ENCODE measurements around the gene RBM18.

DNA sequence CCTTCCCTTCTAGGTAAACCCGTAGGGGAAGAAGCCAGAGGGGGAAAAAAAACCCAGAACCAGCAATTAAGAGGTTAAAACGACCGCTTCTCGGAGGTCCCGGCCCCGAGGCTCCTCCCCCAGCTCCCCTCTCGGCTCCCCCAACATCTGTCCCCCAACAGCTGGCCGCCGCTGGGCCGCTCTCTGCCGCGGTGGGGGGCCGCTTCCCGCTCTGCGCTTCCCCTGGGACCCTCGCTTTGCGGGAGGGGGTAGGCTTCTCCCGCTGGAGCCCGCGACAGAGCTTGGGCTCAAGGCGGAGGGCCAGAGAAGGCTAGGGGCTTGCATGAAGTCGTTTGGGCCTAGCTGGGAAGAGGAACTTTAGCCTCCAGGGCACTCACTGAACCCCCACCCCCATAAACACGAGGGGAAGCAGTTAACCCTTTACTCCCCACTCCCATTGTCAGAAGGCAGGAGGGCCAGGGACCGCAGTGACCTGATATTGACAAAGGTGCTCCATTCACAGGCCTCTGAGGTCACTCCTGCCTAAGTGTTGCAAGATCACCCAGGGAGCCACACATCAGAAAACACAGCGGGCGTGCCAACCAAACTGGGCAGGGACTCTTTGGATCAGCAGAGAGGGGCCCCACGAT, 43.3 kb downstream of the RBM18 start:
- TF ChIP-seq, protein P1, sequence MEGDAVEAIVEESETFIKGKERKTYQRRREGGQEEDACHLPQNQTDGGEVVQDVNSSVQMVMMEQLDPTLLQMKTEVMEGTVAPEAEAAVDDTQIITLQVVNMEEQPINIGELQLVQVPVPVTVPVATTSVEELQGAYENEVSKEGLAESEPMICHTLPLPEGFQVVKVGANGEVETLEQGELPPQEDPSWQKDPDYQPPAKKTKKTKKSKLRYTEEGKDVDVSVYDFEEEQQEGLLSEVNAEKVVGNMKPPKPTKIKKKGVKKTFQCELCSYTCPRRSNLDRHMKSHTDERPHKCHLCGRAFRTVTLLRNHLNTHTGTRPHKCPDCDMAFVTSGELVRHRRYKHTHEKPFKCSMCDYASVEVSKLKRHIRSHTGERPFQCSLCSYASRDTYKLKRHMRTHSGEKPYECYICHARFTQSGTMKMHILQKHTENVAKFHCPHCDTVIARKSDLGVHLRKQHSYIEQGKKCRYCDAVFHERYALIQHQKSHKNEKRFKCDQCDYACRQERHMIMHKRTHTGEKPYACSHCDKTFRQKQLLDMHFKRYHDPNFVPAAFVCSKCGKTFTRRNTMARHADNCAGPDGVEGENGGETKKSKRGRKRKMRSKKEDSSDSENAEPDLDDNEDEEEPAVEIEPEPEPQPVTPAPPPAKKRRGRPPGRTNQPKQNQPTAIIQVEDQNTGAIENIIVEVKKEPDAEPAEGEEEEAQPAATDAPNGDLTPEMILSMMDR (conservative IDR thresholded peaks at IDR 0.05 in 1 of 2, IDR thresholded peaks at IDR 0.05 in 1 of 2; ENCODE audit: low read depth in 1 of 2, low read length in 2 of 2): no peak
- TF ChIP-seq EZH2 (IDR thresholded peaks at IDR 0.05; ENCODE audit: low read length, missing control alignments): no peak
